GM23338 (cell line): ENCODE results near the gene VPS50. TPM values are rescaled to one million over a fixed set of nuclear protein-coding genes. Genes with fewer than 3 reads are reported as not detected.

ENCODE experiments used
- ATAC-seq: fragments of 200-7000 bp; cut with Tn5 transposase; 3 replicates; pipeline ENCODE4 v1.9.1; 2020
- DNase-seq: peaks from one replicate; pipeline ENCODE4 v3.0.0-alpha.2; 2015; ENCODE audit warnings: low spot score
- H2AFZ ChIP-seq: fragments of 200-600 bp; sonication (generic); 2 replicates; pipeline ENCODE4 v1.8.0; 2016; ENCODE audit warnings: antibody characterized with exemption, mild to moderate bottlenecking, moderate library complexity
- H3F3A ChIP-seq: fragments of 200-600 bp; sonication (generic); replicated peaks from 2 replicates; pipeline ENCODE4 v1.8.0; 2017; ENCODE audit warnings: antibody characterized with exemption, mixed run types, low read depth
- H3K27ac ChIP-seq: fragments of 200-600 bp; sonication (generic); 2 replicates; pipeline ENCODE4 v1.6.1; 2016; ENCODE audit warnings: low read depth
- H3K27me3 ChIP-seq: fragments of 200-600 bp; sonication (generic); 2 replicates; pipeline ENCODE4 v1.8.0; 2016; ENCODE audit warnings: mild to moderate bottlenecking, mixed run types, moderate library complexity; ENCODE audit not compliant: insufficient read depth
- H3K36me3 ChIP-seq: fragments of 200-600 bp; sonication (generic); 2 replicates; pipeline ENCODE4 v1.8.0; 2016; ENCODE audit warnings: mild to moderate bottlenecking; ENCODE audit not compliant: insufficient read depth
- H3K4me1 ChIP-seq: fragments of 200-600 bp; sonication (generic); 2 replicates; pipeline ENCODE4 v1.8.0; 2016; ENCODE audit warnings: mild to moderate bottlenecking, moderate library complexity; ENCODE audit not compliant: insufficient read depth
- H3K4me2 ChIP-seq: fragments of 200-600 bp; sonication (generic); 2 replicates; pipeline ENCODE4 v1.7.1; 2017; ENCODE audit warnings: mixed run types
- H3K4me3 ChIP-seq: fragments of 200-600 bp; sonication (generic); 2 replicates; pipeline ENCODE4 v1.6.1; 2016; ENCODE audit warnings: mixed run types
- H3K79me2 ChIP-seq: fragments of 200-600 bp; sonication (generic); replicated peaks from 2 replicates; pipeline ENCODE4 v1.8.0; 2017; ENCODE audit warnings: mild to moderate bottlenecking; ENCODE audit not compliant: insufficient read depth
- H3K9me2 ChIP-seq: fragments of 200-600 bp; sonication (generic); 2 replicates; pipeline ENCODE4 v1.8.0; 2017; ENCODE audit not compliant: insufficient read depth
- H4K20me1 ChIP-seq: fragments of 200-600 bp; sonication (generic); replicated peaks from 2 replicates; pipeline ENCODE4 v1.8.0; 2017; ENCODE audit warnings: mild to moderate bottlenecking; ENCODE audit not compliant: insufficient read depth
- H3K27ac Mint-ChIP-seq: 2 replicates; pipeline ENCODE4 v1.8.0; 2020; ENCODE audit warnings: inconsistent platforms, mild to moderate bottlenecking, moderate library complexity, mixed read lengths
- H3K27me3 Mint-ChIP-seq: 3 replicates; pipeline ENCODE4 v1.8.0; 2022; ENCODE audit warnings: low read depth, mild to moderate bottlenecking, moderate library complexity, mixed read lengths, inconsistent platforms; ENCODE audit not compliant: insufficient read depth, poor library complexity
- H3K36me3 Mint-ChIP-seq: 3 replicates; pipeline ENCODE4 v1.8.0; 2021; ENCODE audit warnings: low read depth, mild to moderate bottlenecking, inconsistent platforms, moderate library complexity, mixed read lengths
- H3K4me1 Mint-ChIP-seq: 3 replicates; pipeline ENCODE4 v1.8.0; 2020; ENCODE audit warnings: mild to moderate bottlenecking, inconsistent platforms, mixed read lengths
- H3K4me3 Mint-ChIP-seq: 3 replicates; pipeline ENCODE4 v1.8.0; 2021; ENCODE audit warnings: moderate library complexity, mild to moderate bottlenecking, inconsistent platforms, mixed read lengths
- H3K9me3 Mint-ChIP-seq: 3 replicates; pipeline ENCODE4 v1.8.0; 2020; ENCODE audit warnings: moderate library complexity, mild to moderate bottlenecking, inconsistent platforms, mixed read lengths
- EZH2 ChIP-seq: fragments of 200-600 bp; sonication (generic); IDR thresholded peaks from one replicate; pipeline ENCODE4 v1.8.0; 2017; ENCODE audit warnings: antibody characterized with exemption, mild to moderate bottlenecking, low read depth; ENCODE audit not compliant: unreplicated experiment
- EZH2phosphoT487 ChIP-seq: fragments of 200-600 bp; sonication (generic); IDR thresholded peaks from one replicate; pipeline ENCODE4 v1.8.1; 2018; ENCODE audit warnings: antibody characterized with exemption; ENCODE audit not compliant: unreplicated experiment
- JUNB ChIP-seq: IDR thresholded peaks from one replicate; pipeline ENCODE4 v1.6.1; 2016; ENCODE audit warnings: antibody characterized with exemption; ENCODE audit not compliant: unreplicated experiment
- NANOG ChIP-seq: IDR thresholded peaks from 2 replicates; pipeline ENCODE4 v1.6.1; 2016; ENCODE audit warnings: antibody characterized with exemption, borderline replicate concordance
- ZNF114 ChIP-seq: fragments of 250-450 bp; sonication (Bioruptor Pico); IDR thresholded peaks from 2 replicates; pipeline ENCODE4 v1.5.0; 2020; ENCODE audit warnings: mild to moderate bottlenecking, moderate library complexity
- ZNF331 ChIP-seq: fragments of 250-450 bp; sonication (Bioruptor Pico); IDR thresholded peaks from 2 replicates; pipeline ENCODE4 v1.5.0; 2020; ENCODE audit warnings: low read depth, mild to moderate bottlenecking, moderate library complexity
- polyA plus RNA-seq: library from polyadenylated mRNA; unstranded; fragments of >200 nt; fragmentation: Nextera tagmentation; extraction: Ambion mirVana; gene quantifications from 2 replicates; pipeline ENCODE4 v1.2.1, GENCODE V29; 2016
- total RNA-seq: library from RNA; depleted of rRNA; stranded (reverse); fragments of >200 nt; shearing (Covaris generic); gene quantifications from 2 replicates; pipeline ENCODE4 v1.2.3, GENCODE V29; 2014
- TF ChIP-seq, protein P1 (sequence below): fragments of 250-450 bp; sonication (Bioruptor Pico); IDR thresholded peaks from 2 replicates; pipeline ENCODE4 v1.5.0; 2020; ENCODE audit warnings: mild to moderate bottlenecking, moderate library complexity
- TF ChIP-seq, protein P2 (sequence below), 2 experiments: fragments of 200-600 bp in 1 of 2; sonication (generic) in 1 of 2; conservative IDR thresholded peaks; 2 replicates each; pipeline versions ENCODE4 v1.5.1 to v1.6.1; 2016 to 2017; ENCODE audit warnings: antibody characterized with exemption in 2 of 2, low read depth in 2 of 2, mild to moderate bottlenecking in 2 of 2, moderate library complexity in 1 of 2
- TF ChIP-seq, protein P3 (sequence below): IDR thresholded peaks from one replicate; pipeline ENCODE4 v1.6.1; 2018; ENCODE audit warnings: antibody characterized with exemption; ENCODE audit not compliant: unreplicated experiment

The VPS50 gene
- total and polyA plus RNA-seq, 2 experiments from 2014 or later, result 4.3 to 12.3 TPM

DNA sequence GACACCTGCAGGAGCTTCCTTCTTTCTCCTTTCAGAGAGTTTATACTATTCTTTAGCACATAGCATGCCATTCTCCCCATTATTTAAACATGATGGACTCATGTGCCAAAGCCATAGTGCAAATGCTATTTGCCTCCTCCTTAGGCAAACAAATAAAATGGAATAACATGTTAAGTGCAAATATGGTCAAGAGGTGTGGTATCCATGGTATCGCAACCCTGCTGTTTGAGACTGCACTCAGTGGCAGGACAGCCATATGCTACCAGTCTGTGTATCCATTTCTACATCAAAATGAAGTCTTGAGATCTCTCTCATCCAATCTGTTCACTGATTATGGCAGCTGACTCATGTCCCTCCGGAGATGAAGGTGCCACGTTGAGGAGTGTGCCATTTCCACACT lies 28.7 kb upstream of the VPS50 start (continued):
- TF ChIP-seq, protein P1, sequence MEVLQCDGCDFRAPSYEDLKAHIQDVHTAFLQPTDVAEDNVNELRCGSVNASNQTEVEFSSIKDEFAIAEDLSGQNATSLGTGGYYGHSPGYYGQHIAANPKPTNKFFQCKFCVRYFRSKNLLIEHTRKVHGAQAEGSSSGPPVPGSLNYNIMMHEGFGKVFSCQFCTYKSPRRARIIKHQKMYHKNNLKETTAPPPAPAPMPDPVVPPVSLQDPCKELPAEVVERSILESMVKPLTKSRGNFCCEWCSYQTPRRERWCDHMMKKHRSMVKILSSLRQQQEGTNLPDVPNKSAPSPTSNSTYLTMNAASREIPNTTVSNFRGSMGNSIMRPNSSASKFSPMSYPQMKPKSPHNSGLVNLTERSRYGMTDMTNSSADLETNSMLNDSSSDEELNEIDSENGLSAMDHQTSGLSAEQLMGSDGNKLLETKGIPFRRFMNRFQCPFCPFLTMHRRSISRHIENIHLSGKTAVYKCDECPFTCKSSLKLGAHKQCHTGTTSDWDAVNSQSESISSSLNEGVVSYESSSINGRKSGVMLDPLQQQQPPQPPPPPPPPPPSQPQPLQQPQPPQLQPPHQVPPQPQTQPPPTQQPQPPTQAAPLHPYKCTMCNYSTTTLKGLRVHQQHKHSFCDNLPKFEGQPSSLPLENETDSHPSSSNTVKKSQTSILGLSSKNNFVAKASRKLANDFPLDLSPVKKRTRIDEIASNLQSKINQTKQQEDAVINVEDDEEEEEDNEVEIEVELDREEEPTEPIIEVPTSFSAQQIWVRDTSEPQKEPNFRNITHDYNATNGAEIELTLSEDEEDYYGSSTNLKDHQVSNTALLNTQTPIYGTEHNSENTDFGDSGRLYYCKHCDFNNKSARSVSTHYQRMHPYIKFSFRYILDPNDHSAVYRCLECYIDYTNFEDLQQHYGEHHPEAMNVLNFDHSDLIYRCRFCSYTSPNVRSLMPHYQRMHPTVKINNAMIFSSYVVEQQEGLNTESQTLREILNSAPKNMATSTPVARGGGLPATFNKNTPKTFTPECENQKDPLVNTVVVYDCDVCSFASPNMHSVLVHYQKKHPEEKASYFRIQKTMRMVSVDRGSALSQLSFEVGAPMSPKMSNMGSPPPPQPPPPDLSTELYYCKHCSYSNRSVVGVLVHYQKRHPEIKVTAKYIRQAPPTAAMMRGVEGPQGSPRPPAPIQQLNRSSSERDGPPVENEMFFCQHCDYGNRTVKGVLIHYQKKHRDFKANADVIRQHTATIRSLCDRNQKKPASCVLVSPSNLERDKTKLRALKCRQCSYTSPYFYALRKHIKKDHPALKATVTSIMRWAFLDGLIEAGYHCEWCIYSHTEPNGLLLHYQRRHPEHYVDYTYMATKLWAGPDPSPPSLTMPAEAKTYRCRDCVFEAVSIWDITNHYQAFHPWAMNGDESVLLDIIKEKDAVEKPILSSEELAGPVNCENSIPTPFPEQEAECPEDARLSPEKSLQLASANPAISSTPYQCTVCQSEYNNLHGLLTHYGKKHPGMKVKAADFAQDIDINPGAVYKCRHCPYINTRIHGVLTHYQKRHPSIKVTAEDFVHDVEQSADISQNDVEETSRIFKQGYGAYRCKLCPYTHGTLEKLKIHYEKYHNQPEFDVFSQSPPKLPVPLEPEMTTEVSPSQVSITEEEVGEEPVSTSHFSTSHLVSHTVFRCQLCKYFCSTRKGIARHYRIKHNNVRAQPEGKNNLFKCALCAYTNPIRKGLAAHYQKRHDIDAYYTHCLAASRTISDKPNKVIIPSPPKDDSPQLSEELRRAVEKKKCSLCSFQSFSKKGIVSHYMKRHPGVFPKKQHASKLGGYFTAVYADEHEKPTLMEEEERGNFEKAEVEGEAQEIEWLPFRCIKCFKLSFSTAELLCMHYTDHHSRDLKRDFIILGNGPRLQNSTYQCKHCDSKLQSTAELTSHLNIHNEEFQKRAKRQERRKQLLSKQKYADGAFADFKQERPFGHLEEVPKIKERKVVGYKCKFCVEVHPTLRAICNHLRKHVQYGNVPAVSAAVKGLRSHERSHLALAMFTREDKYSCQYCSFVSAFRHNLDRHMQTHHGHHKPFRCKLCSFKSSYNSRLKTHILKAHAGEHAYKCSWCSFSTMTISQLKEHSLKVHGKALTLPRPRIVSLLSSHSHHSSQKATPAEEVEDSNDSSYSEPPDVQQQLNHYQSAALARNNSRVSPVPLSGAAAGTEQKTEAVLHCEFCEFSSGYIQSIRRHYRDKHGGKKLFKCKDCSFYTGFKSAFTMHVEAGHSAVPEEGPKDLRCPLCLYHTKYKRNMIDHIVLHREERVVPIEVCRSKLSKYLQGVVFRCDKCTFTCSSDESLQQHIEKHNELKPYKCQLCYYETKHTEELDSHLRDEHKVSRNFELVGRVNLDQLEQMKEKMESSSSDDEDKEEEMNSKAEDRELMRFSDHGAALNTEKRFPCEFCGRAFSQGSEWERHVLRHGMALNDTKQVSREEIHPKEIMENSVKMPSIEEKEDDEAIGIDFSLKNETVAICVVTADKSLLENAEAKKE (CRISPR knock-in tag), result no peak
- no peak for TF ChIP-seq EZH2phosphoT487

DNA sequence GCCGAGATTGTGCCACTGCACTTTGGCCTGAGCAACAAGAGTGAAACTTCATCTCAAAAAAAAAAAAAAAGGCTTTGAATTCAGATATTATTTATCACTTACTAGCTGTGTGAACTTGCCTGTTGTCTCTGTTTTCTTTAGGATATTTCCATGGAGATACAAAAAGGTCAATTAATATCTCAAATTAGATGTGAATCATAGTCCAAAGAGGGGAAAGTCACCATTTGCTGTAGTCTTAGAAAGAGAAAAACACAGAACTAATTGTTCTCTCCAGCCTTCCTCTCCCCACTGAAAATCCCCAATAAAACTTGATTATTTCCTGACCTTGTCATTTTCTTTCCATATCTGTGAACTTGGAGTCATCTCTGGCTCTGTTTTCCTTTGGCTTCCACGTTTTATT lies 27.1 kb upstream of the VPS50 start:
- no peaks in the 10 kb centered on the region for H3K36me3 Mint-ChIP-seq
- TF ChIP-seq JUNB (no peak), EZH2 (no peak), NANOG (no peak), ZNF114 (CRISPR knock-in tag) (no peak), ZNF331 (no peak)
- TF ChIP-seq, protein P2, sequence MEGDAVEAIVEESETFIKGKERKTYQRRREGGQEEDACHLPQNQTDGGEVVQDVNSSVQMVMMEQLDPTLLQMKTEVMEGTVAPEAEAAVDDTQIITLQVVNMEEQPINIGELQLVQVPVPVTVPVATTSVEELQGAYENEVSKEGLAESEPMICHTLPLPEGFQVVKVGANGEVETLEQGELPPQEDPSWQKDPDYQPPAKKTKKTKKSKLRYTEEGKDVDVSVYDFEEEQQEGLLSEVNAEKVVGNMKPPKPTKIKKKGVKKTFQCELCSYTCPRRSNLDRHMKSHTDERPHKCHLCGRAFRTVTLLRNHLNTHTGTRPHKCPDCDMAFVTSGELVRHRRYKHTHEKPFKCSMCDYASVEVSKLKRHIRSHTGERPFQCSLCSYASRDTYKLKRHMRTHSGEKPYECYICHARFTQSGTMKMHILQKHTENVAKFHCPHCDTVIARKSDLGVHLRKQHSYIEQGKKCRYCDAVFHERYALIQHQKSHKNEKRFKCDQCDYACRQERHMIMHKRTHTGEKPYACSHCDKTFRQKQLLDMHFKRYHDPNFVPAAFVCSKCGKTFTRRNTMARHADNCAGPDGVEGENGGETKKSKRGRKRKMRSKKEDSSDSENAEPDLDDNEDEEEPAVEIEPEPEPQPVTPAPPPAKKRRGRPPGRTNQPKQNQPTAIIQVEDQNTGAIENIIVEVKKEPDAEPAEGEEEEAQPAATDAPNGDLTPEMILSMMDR (conservative IDR thresholded peaks at IDR 0.05; ENCODE audit: low read depth in 2 of 2), result no peak
- TF ChIP-seq, protein P3, sequence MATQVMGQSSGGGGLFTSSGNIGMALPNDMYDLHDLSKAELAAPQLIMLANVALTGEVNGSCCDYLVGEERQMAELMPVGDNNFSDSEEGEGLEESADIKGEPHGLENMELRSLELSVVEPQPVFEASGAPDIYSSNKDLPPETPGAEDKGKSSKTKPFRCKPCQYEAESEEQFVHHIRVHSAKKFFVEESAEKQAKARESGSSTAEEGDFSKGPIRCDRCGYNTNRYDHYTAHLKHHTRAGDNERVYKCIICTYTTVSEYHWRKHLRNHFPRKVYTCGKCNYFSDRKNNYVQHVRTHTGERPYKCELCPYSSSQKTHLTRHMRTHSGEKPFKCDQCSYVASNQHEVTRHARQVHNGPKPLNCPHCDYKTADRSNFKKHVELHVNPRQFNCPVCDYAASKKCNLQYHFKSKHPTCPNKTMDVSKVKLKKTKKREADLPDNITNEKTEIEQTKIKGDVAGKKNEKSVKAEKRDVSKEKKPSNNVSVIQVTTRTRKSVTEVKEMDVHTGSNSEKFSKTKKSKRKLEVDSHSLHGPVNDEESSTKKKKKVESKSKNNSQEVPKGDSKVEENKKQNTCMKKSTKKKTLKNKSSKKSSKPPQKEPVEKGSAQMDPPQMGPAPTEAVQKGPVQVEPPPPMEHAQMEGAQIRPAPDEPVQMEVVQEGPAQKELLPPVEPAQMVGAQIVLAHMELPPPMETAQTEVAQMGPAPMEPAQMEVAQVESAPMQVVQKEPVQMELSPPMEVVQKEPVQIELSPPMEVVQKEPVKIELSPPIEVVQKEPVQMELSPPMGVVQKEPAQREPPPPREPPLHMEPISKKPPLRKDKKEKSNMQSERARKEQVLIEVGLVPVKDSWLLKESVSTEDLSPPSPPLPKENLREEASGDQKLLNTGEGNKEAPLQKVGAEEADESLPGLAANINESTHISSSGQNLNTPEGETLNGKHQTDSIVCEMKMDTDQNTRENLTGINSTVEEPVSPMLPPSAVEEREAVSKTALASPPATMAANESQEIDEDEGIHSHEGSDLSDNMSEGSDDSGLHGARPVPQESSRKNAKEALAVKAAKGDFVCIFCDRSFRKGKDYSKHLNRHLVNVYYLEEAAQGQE, result no peak

More for the DNA sequence above, 27.1 kb upstream of the VPS50 start:
- Histone ChIP-seq H3K36me3 (no peaks in the 10 kb centered on the region), H3K27ac (no peak overlapping the region), H4K20me1 (no peaks in the 10 kb centered on the region), H3K9me2 (no peaks in the 10 kb centered on the region), H2AFZ (no peak overlapping the region), H3F3A (no peaks in the 10 kb centered on the region), H3K4me1 (no peaks in the 10 kb centered on the region), H3K4me2 (no peak overlapping the region), H3K27me3 (no peaks in the 10 kb centered on the region), H3K79me2 (no peaks in the 10 kb centered on the region), H3K4me3 (no peak overlapping the region)
- Mint-ChIP-seq H3K27me3 (no peaks in the 10 kb centered on the region), H3K4me3 (no peak overlapping the region), H3K27ac (no peak overlapping the region), H3K4me1 (no peaks in the 10 kb centered on the region), H3K9me3 (no peaks in the 10 kb centered on the region)
- DNase-seq (no peak), ATAC-seq (no peak)
